Endothelial cell of umbilical vein (primary cell): ENCODE results near the gene NUDT22.

Source experiments
- EZH2 ChIP-seq: IDR thresholded peaks from 2 replicates; pipeline ENCODE4 v1.6.1; 2012; ENCODE audit warnings: borderline replicate concordance, low read depth, mild to moderate bottlenecking, moderate library complexity, low read length, inconsistent platforms; ENCODE audit not compliant: severe bottlenecking
- FOS ChIP-seq: IDR thresholded peaks from 2 replicates; pipeline ENCODE4 v1.6.1; 2011; ENCODE audit warnings: mild to moderate bottlenecking, low read length, moderate library complexity, borderline replicate concordance; ENCODE audit not compliant: insufficient read depth
- JUN ChIP-seq: IDR thresholded peaks from 2 replicates; pipeline ENCODE4 v1.6.1; 2011; ENCODE audit warnings: borderline replicate concordance, low read depth; ENCODE audit not compliant: insufficient read length, insufficient read depth
- MAX ChIP-seq: IDR thresholded peaks from 2 replicates; pipeline ENCODE4 v1.6.1; 2011; ENCODE audit not compliant: insufficient read depth, insufficient read length
- POLR2A ChIP-seq: IDR thresholded peaks from 2 replicates; pipeline ENCODE4 v1.6.1; 2012; ENCODE audit warnings: low read depth, mild to moderate bottlenecking, control low read depth, low read length
- POLR2AphosphoS5 ChIP-seq: IDR thresholded peaks from 2 replicates; pipeline ENCODE4 v1.6.1; 2012; ENCODE audit warnings: low read depth, mild to moderate bottlenecking, control low read depth, low read length, moderate library complexity; ENCODE audit not compliant: insufficient read depth
- TF ChIP-seq, protein P1 (sequence below), 2 donors: IDR thresholded peaks; 1 replicate in 1 of 2; 2 replicates in 1 of 2; pipeline ENCODE4 v1.5.1; 2011; ENCODE audit warnings: low read length in 2 of 2, mild to moderate bottlenecking in 2 of 2, moderate library complexity in 2 of 2, control low read depth in 1 of 2, inconsistent platforms in 1 of 2, low read depth in 1 of 2; ENCODE audit not compliant: insufficient read depth in 1 of 2; ENCODE audit errors: extremely low read depth in 1 of 2

DNA sequence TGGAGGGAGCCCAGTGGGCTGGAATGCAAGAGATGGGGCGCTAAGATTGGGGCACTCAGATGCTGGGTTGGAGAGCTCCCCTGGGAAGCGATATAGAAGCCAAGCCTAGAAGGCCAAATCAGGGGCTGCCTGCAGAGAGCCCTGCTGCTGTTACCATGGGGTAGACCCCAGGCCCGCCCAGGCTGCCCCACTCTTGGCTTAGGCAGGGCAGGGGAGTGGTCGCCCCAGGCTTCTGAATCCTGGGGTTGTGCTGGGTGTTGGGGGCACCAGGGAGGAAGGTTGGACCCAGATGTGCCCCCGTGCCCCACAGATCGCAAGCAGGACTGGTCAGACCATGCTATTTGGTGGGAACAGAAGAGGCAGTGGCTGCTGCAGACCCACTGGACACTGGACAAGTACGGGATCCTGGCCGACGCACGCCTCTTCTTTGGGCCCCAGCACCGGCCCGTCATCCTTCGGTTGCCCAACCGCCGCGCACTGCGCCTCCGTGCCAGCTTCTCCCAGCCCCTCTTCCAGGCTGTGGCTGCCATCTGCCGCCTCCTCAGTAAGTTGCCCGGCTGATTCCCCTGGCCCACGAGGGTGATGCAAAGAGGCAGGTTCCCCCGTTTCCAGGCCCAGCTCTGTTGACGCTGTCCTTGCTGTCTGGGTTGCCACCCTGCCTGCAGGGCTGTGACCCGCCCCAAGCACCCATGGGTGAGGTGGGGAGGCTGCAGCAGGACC is 15.6 kb upstream of the NUDT22 start:
- TF ChIP-seq JUN (no peak), POLR2A (no peak), MAX (no peak), EZH2 (no peak), POLR2AphosphoS5 (no peak), FOS (no peak)
- TF ChIP-seq, protein P1, sequence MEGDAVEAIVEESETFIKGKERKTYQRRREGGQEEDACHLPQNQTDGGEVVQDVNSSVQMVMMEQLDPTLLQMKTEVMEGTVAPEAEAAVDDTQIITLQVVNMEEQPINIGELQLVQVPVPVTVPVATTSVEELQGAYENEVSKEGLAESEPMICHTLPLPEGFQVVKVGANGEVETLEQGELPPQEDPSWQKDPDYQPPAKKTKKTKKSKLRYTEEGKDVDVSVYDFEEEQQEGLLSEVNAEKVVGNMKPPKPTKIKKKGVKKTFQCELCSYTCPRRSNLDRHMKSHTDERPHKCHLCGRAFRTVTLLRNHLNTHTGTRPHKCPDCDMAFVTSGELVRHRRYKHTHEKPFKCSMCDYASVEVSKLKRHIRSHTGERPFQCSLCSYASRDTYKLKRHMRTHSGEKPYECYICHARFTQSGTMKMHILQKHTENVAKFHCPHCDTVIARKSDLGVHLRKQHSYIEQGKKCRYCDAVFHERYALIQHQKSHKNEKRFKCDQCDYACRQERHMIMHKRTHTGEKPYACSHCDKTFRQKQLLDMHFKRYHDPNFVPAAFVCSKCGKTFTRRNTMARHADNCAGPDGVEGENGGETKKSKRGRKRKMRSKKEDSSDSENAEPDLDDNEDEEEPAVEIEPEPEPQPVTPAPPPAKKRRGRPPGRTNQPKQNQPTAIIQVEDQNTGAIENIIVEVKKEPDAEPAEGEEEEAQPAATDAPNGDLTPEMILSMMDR (IDR thresholded peaks at IDR 0.05; ENCODE audit: extremely low read depth in 1 of 2, insufficient read depth in 1 of 2, low read depth in 1 of 2, low read length in 2 of 2) = no peak
